Ectodermal cell (in vitro differentiated cells): Measurements from ENCODE around the gene ATPAF1.
"Not testable (repeated sequence)": the region's sequence is repeated elsewhere in the genome, so short reads cannot be mapped to it uniquely, and the experiment has no call there.

Experiments
- H3K27ac ChIP-seq: 2 replicates; pipeline ENCODE4 v1.7.0; 2013; ENCODE audit warnings: mild to moderate bottlenecking, low read depth, low read length; ENCODE audit not compliant: insufficient read depth, poor library complexity, severe bottlenecking
- H3K27me3 ChIP-seq: 2 replicates; pipeline ENCODE4 v1.7.0; 2013; ENCODE audit warnings: mild to moderate bottlenecking, low read length; ENCODE audit not compliant: insufficient read depth, control insufficient read depth, poor library complexity, severe bottlenecking
- H3K36me3 ChIP-seq: one replicate; pipeline ENCODE4 v1.7.0; 2013; ENCODE audit warnings: low read length; ENCODE audit not compliant: control insufficient read depth, insufficient read depth
- H3K4me1 ChIP-seq: one replicate; pipeline ENCODE4 v1.7.0; 2013; ENCODE audit warnings: low read length; ENCODE audit not compliant: control insufficient read depth, insufficient read depth
- H3K4me3 ChIP-seq: 2 replicates; pipeline ENCODE4 v1.7.0; 2013; ENCODE audit warnings: low read depth, low read length, control low read depth; ENCODE audit not compliant: insufficient read depth
- H3K9me3 ChIP-seq: 2 replicates; pipeline ENCODE4 v1.7.0; 2013; ENCODE audit warnings: mild to moderate bottlenecking, low read length, moderate library complexity; ENCODE audit not compliant: control insufficient read depth
- WGBS, 2 experiments: methylation state at CpG; one replicate each; pipeline ENCODE4 v1.1.7; 2013; ENCODE audit warnings: missing lambda C conversion rate in 2 of 2; 5-methylcytosine and 5-hydroxymethylcytosine counted together

Gene ATPAF1

DNA sequence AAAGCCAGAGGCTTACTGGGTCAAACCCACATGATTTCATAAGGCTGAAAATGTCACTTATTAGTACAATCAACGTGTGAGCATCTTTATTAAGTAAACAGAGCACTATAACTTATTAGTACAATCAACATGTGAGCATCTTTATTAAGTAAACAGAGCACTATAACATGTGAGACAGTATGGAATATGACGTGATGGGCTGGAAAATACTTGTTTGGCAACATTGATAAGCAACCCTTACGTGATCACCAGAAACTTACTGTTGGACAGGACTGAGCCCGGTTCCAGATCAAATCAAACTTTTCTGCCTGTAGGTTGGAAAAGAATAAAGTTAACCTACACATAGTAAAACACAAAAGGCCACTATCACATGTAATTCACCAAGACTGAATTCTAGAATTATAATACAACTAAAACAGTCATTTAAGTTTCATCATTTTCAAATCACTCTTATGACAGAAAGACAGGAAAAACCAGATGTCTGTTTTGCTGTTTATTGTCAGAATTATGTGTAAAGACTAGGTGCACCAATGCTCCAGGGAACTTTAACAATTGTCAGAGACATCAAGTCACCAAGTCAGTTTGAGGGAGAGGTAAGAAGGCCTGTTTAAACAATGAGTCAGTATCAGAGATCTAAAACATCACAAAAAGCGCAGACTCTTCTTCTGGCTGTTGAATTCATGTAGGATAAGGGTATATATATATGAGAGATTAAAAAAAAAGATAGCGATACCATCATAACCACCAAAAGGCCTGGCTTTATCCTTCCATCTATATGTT is 15.7 kb downstream of the ATPAF1 start:
- WGBS, 2 experiments = 79 to 92% methylated on average over 3 to 5 of the region's 6 CpGs

DNA sequence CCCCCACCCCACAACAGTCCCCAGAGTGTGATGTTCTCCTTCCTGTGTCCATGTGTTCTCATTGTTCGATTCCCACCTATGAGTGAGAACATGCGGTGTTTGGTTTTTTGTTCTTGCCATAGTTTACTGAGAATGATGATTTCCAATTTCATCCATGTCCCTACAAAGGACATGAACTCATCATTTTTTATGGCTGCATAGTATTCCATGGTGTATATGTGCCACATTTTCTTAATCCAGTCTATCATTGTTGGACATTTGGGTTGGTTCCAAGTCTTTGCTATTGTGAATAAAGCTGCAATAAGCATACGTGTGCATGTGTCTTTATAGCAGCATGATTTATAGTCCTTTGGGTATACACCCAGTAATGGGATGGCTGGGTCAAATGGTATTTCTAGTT is 17.0 kb downstream of the ATPAF1 start:
- H3K4me1 ChIP-seq, H3K9me3 ChIP-seq, H3K4me3 ChIP-seq, H3K27me3 ChIP-seq, H3K27ac ChIP-seq: not testable (repeated sequence)
- WGBS, 2 experiments = 100% methylated on average over 1 of the region's 3 CpGs; no CpG with 5 or more reads in 1 of the 2 experiments
- peaks cover 28% of the 10 kb centered on the region for H3K36me3 ChIP-seq

More for the DNA sequence above, 15.7 kb downstream of the ATPAF1 start:
- no peaks in the 10 kb centered on the region for H3K4me1 ChIP-seq
- H3K27ac ChIP-seq = no peak overlapping the region
- no peak overlapping the region for H3K4me3 ChIP-seq
- no peaks in the 10 kb centered on the region for H3K27me3 ChIP-seq
- no peaks in the 10 kb centered on the region for H3K9me3 ChIP-seq
- H3K36me3 ChIP-seq = peaks cover 29% of the 10 kb centered on the region

DNA sequence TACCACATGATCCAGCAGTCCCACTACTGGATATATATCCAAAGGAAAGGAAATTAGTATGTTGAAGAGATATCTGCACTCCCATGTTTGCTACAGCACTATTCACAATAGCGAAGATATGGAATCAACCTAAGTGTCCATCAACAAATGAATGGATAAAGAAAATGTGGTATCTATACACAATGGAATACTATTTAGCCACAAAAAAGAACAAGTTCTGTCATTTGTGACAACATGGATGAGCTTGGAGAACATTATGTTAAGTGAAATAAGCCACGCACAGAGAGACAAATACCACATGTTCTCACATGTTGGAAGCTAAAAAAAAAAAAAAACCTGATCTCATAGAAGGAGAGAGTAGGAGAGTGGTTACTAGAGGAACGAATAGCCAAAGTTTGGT is 17.7 kb downstream of the ATPAF1 start:
- Histone ChIP-seq H3K4me1 (no peaks in the 10 kb centered on the region), H3K4me3 (no peak overlapping the region), H3K9me3 (no peaks in the 10 kb centered on the region), H3K27me3 (no peaks in the 10 kb centered on the region), H3K27ac (no peak overlapping the region), H3K36me3 (peaks cover 21% of the 10 kb centered on the region)
- 89 to 100% methylated on average over 2 to 3 of the region's 3 CpGs for WGBS, 2 experiments

DNA sequence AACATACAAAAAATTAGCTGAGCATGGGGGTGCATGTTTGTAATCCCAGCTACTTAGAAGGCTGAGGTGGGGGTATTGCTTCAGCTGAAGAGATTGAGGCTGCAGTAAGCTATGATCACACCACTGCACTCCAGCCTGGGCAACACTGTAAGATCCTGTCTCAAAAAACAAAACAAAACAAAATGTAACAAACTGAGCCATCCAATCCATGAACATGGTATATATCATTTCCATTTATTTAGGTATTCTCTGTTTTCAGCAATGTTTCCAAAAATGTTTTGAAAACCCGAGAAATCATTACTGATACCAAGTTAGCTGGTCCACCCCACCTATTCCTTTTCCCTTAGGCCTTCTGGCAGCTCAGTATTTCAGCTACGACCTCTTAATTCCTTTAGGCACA is 18.4 kb downstream of the ATPAF1 start:
- H3K9me3 ChIP-seq = no peaks in the 10 kb centered on the region
- no peak overlapping the region for H3K4me3 ChIP-seq
- no peaks in the 10 kb centered on the region for H3K27me3 ChIP-seq
- peaks cover 15% of the 10 kb centered on the region for H3K36me3 ChIP-seq
- H3K27ac ChIP-seq = no peak overlapping the region
- WGBS, 2 experiments = 96 to 98% methylated on average over 2 of the region's 2 CpGs
- no peaks in the 10 kb centered on the region for H3K4me1 ChIP-seq

DNA sequence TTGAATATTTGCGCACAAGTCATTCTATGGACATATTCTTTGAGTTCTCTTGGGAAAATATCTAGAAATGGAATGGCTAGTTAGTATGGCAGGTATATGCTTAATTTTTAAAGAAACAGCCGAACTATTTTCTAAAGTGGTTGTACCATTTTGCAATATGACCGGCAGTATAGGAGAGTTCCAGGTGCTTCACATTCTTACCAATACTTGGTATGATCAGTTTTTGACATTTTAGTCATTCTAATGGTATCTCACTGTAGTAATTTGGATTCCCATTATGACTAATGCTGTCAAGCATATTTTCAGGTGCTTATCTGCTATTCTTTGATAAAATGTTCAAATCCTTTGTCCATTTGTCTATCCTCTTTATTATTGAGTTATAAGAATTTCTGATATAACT is 20.6 kb downstream of the ATPAF1 start:
- no peaks in the 10 kb centered on the region for H3K27me3 ChIP-seq
- H3K4me3 ChIP-seq = no peak overlapping the region
- H3K36me3 ChIP-seq = peaks cover 15% of the 10 kb centered on the region
- H3K4me1 ChIP-seq = no peaks in the 10 kb centered on the region
- no peak overlapping the region for H3K27ac ChIP-seq
- H3K9me3 ChIP-seq = no peaks in the 10 kb centered on the region
- 94 to 96% methylated on average over 3 of the region's 3 CpGs for WGBS, 2 experiments

DNA sequence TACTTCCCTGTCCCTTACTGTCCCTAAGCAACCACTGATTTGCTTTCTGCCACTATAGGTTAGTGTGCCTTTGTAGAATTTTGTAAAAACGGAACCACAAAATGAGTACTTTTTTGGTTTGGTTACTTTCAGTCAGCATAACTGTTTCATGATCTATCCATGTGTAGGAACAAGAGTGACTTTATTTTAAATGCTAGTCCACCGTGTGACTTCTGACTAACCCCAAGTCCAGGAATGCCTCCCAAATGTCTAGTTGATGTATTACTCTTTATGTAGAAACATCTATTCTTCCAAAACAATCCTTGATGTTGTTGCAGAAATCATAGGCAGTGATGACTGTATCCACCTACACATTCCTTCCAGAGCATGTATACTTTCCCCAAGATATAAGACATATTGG is 21.3 kb downstream of the ATPAF1 start:
- 97 to 98% methylated on average over 2 of the region's 2 CpGs for WGBS, 2 experiments
- Histone ChIP-seq H3K36me3 (peaks cover 15% of the 10 kb centered on the region), H3K4me1 (no peaks in the 10 kb centered on the region), H3K4me3 (no peak overlapping the region), H3K9me3 (no peaks in the 10 kb centered on the region), H3K27ac (no peak overlapping the region), H3K27me3 (no peaks in the 10 kb centered on the region)

DNA sequence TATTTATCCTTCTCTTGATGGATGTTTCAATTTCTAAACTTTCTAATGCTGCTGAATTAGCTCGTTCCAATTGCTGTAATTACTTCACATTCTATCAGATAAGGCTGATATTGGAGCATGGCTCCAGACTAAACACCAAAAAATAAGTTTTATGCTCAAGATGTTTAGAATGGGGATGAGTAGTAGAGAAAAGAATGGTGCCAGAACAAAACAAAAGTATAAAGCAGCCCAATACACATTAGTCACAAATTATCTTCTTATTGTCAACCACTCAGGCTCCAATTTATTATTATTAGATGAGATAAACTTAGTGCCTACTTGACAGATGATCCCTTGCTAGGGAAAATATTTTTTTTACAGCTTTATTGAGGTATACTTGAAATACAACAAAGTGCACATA is 21.8 kb downstream of the ATPAF1 start:
- WGBS, 2 experiments = 93% methylated on average over 1 of the region's 1 CpG; no CpG with 5 or more reads in 1 of the 2 experiments
- no peaks in the 10 kb centered on the region for H3K9me3 ChIP-seq

DNA sequence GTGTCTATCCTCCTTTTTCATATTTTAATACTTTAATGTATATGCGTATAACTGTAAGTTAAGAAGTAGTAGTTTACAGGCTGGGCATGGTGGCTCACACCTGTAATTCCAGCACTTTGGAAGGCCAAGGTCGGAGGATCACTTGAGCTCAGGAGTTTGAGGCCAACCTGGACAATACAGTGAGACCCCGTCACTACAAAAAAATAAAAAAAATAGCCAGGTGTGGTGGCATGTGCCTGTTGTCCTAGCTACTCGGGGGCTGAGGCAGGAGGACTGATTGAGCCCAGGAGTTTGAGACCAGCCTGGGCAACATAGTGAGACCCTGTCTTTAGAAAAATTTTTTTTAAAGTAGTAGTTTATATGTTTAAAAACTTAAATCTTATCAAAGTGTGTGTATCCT is 22.3 kb downstream of the ATPAF1 start:
- H3K36me3 ChIP-seq = peaks cover 15% of the 10 kb centered on the region
- WGBS, 2 experiments = 90 to 94% methylated on average over 4 of the region's 4 CpGs
- no peaks in the 10 kb centered on the region for H3K4me1 ChIP-seq

More for the DNA sequence above, 21.8 kb downstream of the ATPAF1 start:
- Histone ChIP-seq H3K27me3 (no peaks in the 10 kb centered on the region), H3K4me1 (no peaks in the 10 kb centered on the region), H3K27ac (no peak overlapping the region), H3K36me3 (peaks cover 15% of the 10 kb centered on the region), H3K4me3 (no peak overlapping the region)

DNA sequence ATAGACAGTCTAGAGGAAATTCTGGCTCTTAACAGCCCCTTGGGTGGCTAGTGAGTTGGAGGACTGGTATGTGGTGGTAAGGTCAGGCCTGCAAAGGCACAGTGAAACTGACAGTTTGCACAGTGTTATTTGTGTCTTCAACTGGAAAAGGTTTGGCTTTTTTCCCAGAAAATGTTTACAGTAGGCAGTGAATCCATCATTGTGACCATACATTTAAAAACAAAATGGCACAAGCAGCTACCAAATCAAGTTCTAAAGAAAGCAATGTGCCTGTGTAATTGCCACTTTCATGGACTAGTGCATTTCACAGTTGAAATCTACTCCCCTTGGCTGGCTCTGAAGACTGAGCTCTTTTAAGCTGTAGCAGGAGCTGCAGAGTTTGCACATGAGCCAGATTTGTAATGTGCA is 24.8 kb downstream of the ATPAF1 start:
- peaks cover 5% of the 10 kb centered on the region for H3K36me3 ChIP-seq
- no peak overlapping the region for H3K4me3 ChIP-seq
- no peak overlapping the region for H3K27ac ChIP-seq
- H3K4me1 ChIP-seq = no peaks in the 10 kb centered on the region
- no peaks in the 10 kb centered on the region for H3K27me3 ChIP-seq
- no peaks in the 10 kb centered on the region for H3K9me3 ChIP-seq

More for the DNA sequence above, 22.3 kb downstream of the ATPAF1 start:
- Histone ChIP-seq H3K4me3 (no peak overlapping the region), H3K27ac (no peak overlapping the region), H3K9me3 (no peaks in the 10 kb centered on the region), H3K27me3 (no peaks in the 10 kb centered on the region)

DNA sequence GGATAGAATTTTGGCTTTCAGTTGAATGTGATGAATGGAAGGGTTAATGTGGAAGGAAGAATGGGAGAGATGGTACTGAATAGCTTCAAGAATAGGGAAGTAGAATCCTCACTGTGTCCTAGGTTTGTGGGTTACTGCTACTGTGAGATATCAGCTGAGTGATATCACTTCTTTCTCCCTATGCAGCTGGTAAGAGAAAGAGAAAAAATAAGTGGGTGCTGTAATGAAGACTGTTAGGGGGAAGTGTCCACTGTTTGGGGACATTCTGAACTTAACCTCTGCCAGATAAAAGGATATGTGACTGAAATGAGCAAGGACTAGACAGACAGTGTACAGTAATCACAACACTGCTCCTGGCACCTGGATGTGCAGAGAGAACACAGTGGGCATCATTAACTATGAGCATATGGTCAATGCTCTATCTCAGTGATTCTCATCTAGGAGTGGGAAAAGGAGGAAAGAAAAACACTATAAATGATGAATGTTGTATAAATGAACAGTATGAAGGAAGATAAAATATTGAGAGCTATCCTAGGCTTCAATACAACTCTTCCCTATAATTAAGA is 26.0 kb downstream of the ATPAF1 start:
- no peaks in the 10 kb centered on the region for H3K4me1 ChIP-seq
- H3K27me3 ChIP-seq = no peaks in the 10 kb centered on the region
- H3K9me3 ChIP-seq = no peaks in the 10 kb centered on the region
- no peak overlapping the region for H3K27ac ChIP-seq
- H3K4me3 ChIP-seq = no peak overlapping the region
- no peaks in the 10 kb centered on the region for H3K36me3 ChIP-seq
